Retinal pigment epithelial cell (primary cell): Measurements from ENCODE around the gene AHRR.

Experiments used
- DNase-seq: peaks from one replicate; pipeline ENCODE4 v3.0.0-alpha.2; 2010; ENCODE audit warnings: low read depth
- H3K4me3 ChIP-seq: 2 replicates; pipeline ENCODE4 v1.5.1; 2011; ENCODE audit warnings: mild to moderate bottlenecking, low read length, control low read depth, moderate library complexity
- TF ChIP-seq, protein P1 (sequence below): conservative IDR thresholded peaks from 2 replicates; pipeline ENCODE4 v1.5.1; 2011; ENCODE audit warnings: low read depth, low read length, control low read depth, inconsistent platforms

The AHRR gene

DNA sequence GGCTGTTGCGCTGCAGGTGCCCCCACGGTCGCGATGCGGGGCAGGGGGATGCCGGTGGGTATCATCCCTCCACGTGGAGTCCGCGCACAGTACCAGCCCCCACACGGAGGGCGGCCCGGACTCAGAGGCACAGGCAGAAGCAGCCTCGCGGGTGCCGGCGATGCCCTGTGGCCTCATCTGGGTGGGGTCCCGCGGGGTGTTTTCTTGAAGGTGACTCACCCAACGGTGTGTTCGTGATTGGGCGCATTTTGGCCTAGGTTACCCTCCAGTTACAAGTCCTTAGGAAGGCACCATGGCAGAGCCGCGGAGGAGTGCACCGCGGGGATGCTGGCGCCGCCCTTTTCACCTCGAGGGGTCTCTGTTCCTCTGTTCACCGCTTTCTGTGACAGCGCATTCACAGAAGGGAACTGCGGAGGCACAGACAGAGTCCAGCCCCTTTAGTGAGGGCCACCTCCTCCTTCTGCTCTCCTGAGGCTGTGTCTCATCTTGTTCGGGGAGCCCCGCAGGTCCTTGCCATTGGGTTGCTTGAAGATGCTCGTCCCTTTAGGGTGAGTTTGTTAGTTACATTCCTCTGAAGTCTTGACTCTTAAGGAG lies 99.9 kb downstream of the AHRR start:
- no peak overlapping the region for H3K4me3 ChIP-seq
- DNase-seq: no peak
- TF ChIP-seq, protein P1, sequence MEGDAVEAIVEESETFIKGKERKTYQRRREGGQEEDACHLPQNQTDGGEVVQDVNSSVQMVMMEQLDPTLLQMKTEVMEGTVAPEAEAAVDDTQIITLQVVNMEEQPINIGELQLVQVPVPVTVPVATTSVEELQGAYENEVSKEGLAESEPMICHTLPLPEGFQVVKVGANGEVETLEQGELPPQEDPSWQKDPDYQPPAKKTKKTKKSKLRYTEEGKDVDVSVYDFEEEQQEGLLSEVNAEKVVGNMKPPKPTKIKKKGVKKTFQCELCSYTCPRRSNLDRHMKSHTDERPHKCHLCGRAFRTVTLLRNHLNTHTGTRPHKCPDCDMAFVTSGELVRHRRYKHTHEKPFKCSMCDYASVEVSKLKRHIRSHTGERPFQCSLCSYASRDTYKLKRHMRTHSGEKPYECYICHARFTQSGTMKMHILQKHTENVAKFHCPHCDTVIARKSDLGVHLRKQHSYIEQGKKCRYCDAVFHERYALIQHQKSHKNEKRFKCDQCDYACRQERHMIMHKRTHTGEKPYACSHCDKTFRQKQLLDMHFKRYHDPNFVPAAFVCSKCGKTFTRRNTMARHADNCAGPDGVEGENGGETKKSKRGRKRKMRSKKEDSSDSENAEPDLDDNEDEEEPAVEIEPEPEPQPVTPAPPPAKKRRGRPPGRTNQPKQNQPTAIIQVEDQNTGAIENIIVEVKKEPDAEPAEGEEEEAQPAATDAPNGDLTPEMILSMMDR: no peak

DNA sequence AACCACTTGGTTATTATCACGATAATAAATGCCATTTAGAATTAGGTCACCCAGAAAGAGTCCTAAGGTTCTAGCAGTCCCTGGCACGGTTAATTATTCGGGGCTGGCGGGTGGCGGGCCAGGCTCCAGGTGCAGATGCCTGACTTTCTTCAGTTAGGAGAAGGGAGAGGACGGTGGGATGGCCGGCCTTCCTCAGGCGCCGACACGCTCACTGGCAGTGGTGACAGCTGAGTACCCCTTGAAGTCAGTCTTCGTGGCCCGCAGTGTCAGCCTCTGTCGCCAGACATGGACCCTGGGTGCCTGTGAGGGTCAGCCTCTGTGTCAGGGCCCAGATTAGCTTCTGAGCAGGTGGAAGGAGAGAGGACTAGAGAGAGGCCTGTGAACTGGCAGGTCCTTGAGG lies 100.4 kb downstream of the AHRR start:
- TF ChIP-seq, protein P1: no peak
- DNase-seq: no peak
- H3K4me3 ChIP-seq: no peak overlapping the region

GRCh38 chr5:422323-423232 lies 101.1 kb downstream of the AHRR start:
- no peak for DNase-seq
- no peak overlapping the region for H3K4me3 ChIP-seq
- TF ChIP-seq, protein P1: no peak

- no peak overlapping the region for H3K4me3 ChIP-seq
- DNase-seq: no peak
- TF ChIP-seq, protein P1: no peak
Observed at GRCh38 chr5:423233-423565, 101.7 kb downstream of the AHRR start.

GRCh38 chr5:423626-424261 lies 102.2 kb downstream of the AHRR start:
- no peak overlapping the region for H3K4me3 ChIP-seq
- TF ChIP-seq, protein P1: no peak
- DNase-seq: no peak

- TF ChIP-seq, protein P1: no peak
- DNase-seq: no peak
- H3K4me3 ChIP-seq: no peak overlapping the region
Observed at GRCh38 chr5:424301-425110, 103.0 kb downstream of the AHRR start.
